Loucy (cell line): ENCODE results near the gene LRBA.

Experiments used
- H2AFZ ChIP-seq: fragments of 200-600 bp; sonication (generic); 2 replicates; pipeline ENCODE4 v1.6.0; 2016; ENCODE audit warnings: antibody characterized with exemption, mild to moderate bottlenecking, low read length, moderate library complexity
- H3F3A ChIP-seq: fragments of 200-600 bp; 2 replicates; pipeline ENCODE4 v1.6.0; 2016; ENCODE audit warnings: antibody characterized with exemption, low read depth, mild to moderate bottlenecking
- H3K27me3 ChIP-seq: fragments of 200-600 bp; sonication (generic); 2 replicates; pipeline ENCODE4 v1.6.1; 2014; ENCODE audit warnings: low read length, mild to moderate bottlenecking; ENCODE audit not compliant: insufficient read depth, poor library complexity, severe bottlenecking
- H3K36me3 ChIP-seq: fragments of 200-600 bp; sonication (generic); 2 replicates; pipeline ENCODE4 v1.6.1; 2016; ENCODE audit warnings: low read length; ENCODE audit not compliant: insufficient read depth
- H3K4me1 ChIP-seq: fragments of 200-600 bp; sonication (generic); 2 replicates; pipeline ENCODE4 v1.5.1; 2014; ENCODE audit warnings: low read length, mild to moderate bottlenecking; ENCODE audit not compliant: insufficient read depth, poor library complexity, severe bottlenecking
- H3K4me2 ChIP-seq: fragments of 200-600 bp; sonication (generic); 2 replicates; pipeline ENCODE4 v1.6.0; 2014; ENCODE audit warnings: antibody characterized with exemption, low read length, low read depth, mild to moderate bottlenecking; ENCODE audit not compliant: poor library complexity, severe bottlenecking
- H3K4me3 ChIP-seq: fragments of 200-600 bp; sonication (generic); 2 replicates; pipeline ENCODE4 v1.5.1; 2014; ENCODE audit warnings: low read length, mild to moderate bottlenecking, mixed read lengths; ENCODE audit not compliant: poor library complexity, severe bottlenecking
- H3K79me2 ChIP-seq: fragments of 200-600 bp; sonication (generic); 2 replicates; pipeline ENCODE4 v1.6.1; 2014; ENCODE audit warnings: low read length; ENCODE audit not compliant: insufficient read depth
- H3K9ac ChIP-seq: fragments of 200-600 bp; sonication (generic); 2 replicates; pipeline ENCODE4 v1.6.0; 2014; ENCODE audit warnings: mild to moderate bottlenecking, low read depth, low read length, moderate library complexity; ENCODE audit not compliant: poor library complexity, severe bottlenecking
- H3K9me2 ChIP-seq: fragments of 200-600 bp; sonication (generic); replicated peaks from 2 replicates; pipeline ENCODE4 v1.6.1; 2016; ENCODE audit warnings: low read depth, low read length, mixed read lengths
- H3K9me3 ChIP-seq: fragments of 200-600 bp; sonication (generic); 2 replicates; pipeline ENCODE4 v1.6.1; 2014; ENCODE audit warnings: mild to moderate bottlenecking, antibody characterized with exemption, low read length, low read depth; ENCODE audit not compliant: insufficient read depth
- H4K20me1 ChIP-seq: fragments of 200-600 bp; sonication (generic); 2 replicates; pipeline ENCODE4 v1.6.0; 2014; ENCODE audit warnings: antibody characterized with exemption, low read length, mild to moderate bottlenecking; ENCODE audit not compliant: insufficient read depth, poor library complexity, severe bottlenecking
- CTCF ChIP-seq: fragments of 200-600 bp; sonication (generic); conservative IDR thresholded peaks from 2 replicates; pipeline ENCODE4 v1.5.1; 2014; ENCODE audit warnings: mild to moderate bottlenecking, antibody characterized with exemption, low read length
- EZH2phosphoT487 ChIP-seq: fragments of 200-600 bp; IDR thresholded peaks from 2 replicates; pipeline ENCODE4 v1.6.1; 2018; ENCODE audit warnings: antibody characterized with exemption, mild to moderate bottlenecking, moderate library complexity, borderline replicate concordance

The LRBA gene

GRCh38 chr4:151039733-151040132, 24.6 kb upstream of the LRBA start:
- Histone ChIP-seq H3K79me2 (no peaks in the 10 kb centered on the region), H3K9ac (no peak overlapping the region), H2AFZ (no peak overlapping the region), H3K4me3 (no peak overlapping the region), H3K4me1 (no peaks in the 10 kb centered on the region), H3K9me3 (no peaks in the 10 kb centered on the region), H3K36me3 (no peaks in the 10 kb centered on the region), H4K20me1 (no peaks in the 10 kb centered on the region), H3K27me3 (no peaks in the 10 kb centered on the region), H3K9me2 (no peaks in the 10 kb centered on the region), H3K4me2 (no peak overlapping the region), H3F3A (no peaks in the 10 kb centered on the region)
- no peak for TF ChIP-seq CTCF
- TF ChIP-seq EZH2phosphoT487 = no peak

GRCh38 chr4:151038452-151039157, 23.5 kb upstream of the LRBA start:
- no peaks in the 10 kb centered on the region for H3K79me2 ChIP-seq
- no peak overlapping the region for H2AFZ ChIP-seq
- no peaks in the 10 kb centered on the region for H3K9me3 ChIP-seq
- no peak for TF ChIP-seq CTCF
- no peak for TF ChIP-seq EZH2phosphoT487
- H3K4me2 ChIP-seq = no peak overlapping the region
- no peaks in the 10 kb centered on the region for H3K9me2 ChIP-seq
- no peaks in the 10 kb centered on the region for H3K4me1 ChIP-seq
- H3K36me3 ChIP-seq = no peaks in the 10 kb centered on the region
- no peaks in the 10 kb centered on the region for H3F3A ChIP-seq
- no peak overlapping the region for H3K9ac ChIP-seq
- no peaks in the 10 kb centered on the region for H4K20me1 ChIP-seq
- no peak overlapping the region for H3K4me3 ChIP-seq
- no peaks in the 10 kb centered on the region for H3K27me3 ChIP-seq

GRCh38 chr4:151035911-151036310, 20.8 kb upstream of the LRBA start:
- H2AFZ ChIP-seq = no peak overlapping the region
- no peaks in the 10 kb centered on the region for H3K36me3 ChIP-seq
- H3K4me2 ChIP-seq = no peak overlapping the region
- H3K9ac ChIP-seq = no peak overlapping the region
- H3K9me2 ChIP-seq = no peaks in the 10 kb centered on the region
- TF ChIP-seq CTCF (no peak), EZH2phosphoT487 (no peak)
- H3K4me3 ChIP-seq = no peak overlapping the region
- no peaks in the 10 kb centered on the region for H3K27me3 ChIP-seq
- H3K9me3 ChIP-seq = no peaks in the 10 kb centered on the region
- H3F3A ChIP-seq = no peaks in the 10 kb centered on the region
- no peaks in the 10 kb centered on the region for H4K20me1 ChIP-seq
- no peaks in the 10 kb centered on the region for H3K4me1 ChIP-seq
- H3K79me2 ChIP-seq = no peaks in the 10 kb centered on the region
